GM10847 (cell line): ENCODE results near the gene LEKR1.

Experiments
- POLR2A ChIP-seq: IDR thresholded peaks from 2 replicates; pipeline ENCODE4 v1.6.1; 2011; ENCODE audit not compliant: insufficient read length; ENCODE audit errors: extremely low read depth

Gene LEKR1

GRCh38 chr3:156818890-156819289, 7.3 kb upstream of the LEKR1 start:
- TF ChIP-seq POLR2A = no peak

- no peak for TF ChIP-seq POLR2A
These were observed 6.1 kb upstream of the LEKR1 start for GRCh38 chr3:156819842-156820691.

GRCh38 chr3:156820692-156821080, 5.5 kb upstream of the LEKR1 start:
- no peak for TF ChIP-seq POLR2A

- no peak for TF ChIP-seq POLR2A
These were observed 384 bp upstream of the LEKR1 start for GRCh38 chr3:156825795-156826143.

- no peak for TF ChIP-seq POLR2A
These were observed 1.0 kb downstream of the LEKR1 start for GRCh38 chr3:156826896-156827882.

- no peak for TF ChIP-seq POLR2A
These were observed 4.9 kb downstream of the LEKR1 start for GRCh38 chr3:156831006-156831405.

GRCh38 chr3:156834435-156834834, 8.3 kb downstream of the LEKR1 start:
- no peak for TF ChIP-seq POLR2A

- TF ChIP-seq POLR2A = no peak
These were observed 8.9 kb downstream of the LEKR1 start for GRCh38 chr3:156834962-156835535.

- TF ChIP-seq POLR2A = no peak
These were observed 10.5 kb downstream of the LEKR1 start for GRCh38 chr3:156836701-156837100.

- TF ChIP-seq POLR2A = no peak
These were observed 11.0 kb downstream of the LEKR1 start for GRCh38 chr3:156837115-156837514.

GRCh38 chr3:156838035-156838434, 11.9 kb downstream of the LEKR1 start:
- no peak for TF ChIP-seq POLR2A

- no peak for TF ChIP-seq POLR2A
These were observed 14.9 kb downstream of the LEKR1 start for GRCh38 chr3:156840826-156841689.

GRCh38 chr3:156843071-156843808, 17.1 kb downstream of the LEKR1 start:
- no peak for TF ChIP-seq POLR2A
